IPS-18c (cell line): ENCODE results near the gene SLC25A25.
"Not testable (repeated sequence)": the region's sequence is repeated elsewhere in the genome, so short reads cannot be mapped to it uniquely, and the experiment has no call there.

Experiments used
- H3K4me3 ChIP-seq: 2 replicates; pipeline ENCODE4 v1.7.0; 2013; ENCODE audit warnings: low read depth, mild to moderate bottlenecking, low read length, moderate library complexity; ENCODE audit not compliant: insufficient read depth
- H3K9me3 ChIP-seq: one replicate; pipeline ENCODE4 v1.6.1; 2013; ENCODE audit warnings: mild to moderate bottlenecking, low read length, moderate library complexity; ENCODE audit not compliant: control insufficient read depth, insufficient read depth

SLC25A25 gene

DNA sequence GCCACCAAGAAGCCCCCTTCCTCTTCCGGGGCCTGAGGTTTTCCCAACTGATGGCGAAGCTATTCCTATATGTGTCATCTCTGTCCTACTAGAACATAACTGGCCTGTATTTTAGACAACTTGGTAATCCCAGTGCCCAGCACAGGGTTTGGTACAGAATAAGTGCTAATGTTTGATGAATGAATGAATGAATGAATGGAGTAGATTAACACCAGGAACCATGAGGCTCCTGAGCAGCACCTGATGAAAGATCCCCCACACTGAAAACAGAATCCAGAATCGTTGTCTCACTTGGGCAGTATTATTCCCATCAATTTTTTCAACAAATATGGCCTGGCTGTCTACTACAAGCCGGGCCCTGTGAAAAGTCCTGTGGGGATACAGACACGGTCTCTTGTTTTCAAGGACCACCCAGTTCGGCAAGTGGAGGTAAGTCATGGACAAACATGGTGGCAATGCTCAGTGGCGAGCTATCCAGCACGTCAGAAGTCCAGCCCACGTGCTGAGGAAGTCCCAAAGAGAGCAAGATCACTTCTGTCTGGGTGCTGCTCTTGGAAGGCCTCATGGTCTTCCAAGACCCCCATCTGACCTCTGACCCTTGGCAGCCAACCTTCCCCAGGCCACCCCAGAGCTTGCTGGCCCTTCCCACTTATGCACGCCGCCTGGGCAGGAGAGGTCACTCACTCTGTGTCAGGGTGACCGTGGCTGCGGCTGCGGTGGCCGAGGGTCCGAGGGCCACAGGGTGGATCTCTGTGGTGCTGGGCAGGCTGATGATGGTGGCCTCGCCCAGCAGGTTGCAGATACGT lies 1.9 kb upstream of the SLC25A25 start:
- peak overlapping the region; percentile 36; the same call in 1 of the 2 replicates for H3K4me3 ChIP-seq

DNA sequence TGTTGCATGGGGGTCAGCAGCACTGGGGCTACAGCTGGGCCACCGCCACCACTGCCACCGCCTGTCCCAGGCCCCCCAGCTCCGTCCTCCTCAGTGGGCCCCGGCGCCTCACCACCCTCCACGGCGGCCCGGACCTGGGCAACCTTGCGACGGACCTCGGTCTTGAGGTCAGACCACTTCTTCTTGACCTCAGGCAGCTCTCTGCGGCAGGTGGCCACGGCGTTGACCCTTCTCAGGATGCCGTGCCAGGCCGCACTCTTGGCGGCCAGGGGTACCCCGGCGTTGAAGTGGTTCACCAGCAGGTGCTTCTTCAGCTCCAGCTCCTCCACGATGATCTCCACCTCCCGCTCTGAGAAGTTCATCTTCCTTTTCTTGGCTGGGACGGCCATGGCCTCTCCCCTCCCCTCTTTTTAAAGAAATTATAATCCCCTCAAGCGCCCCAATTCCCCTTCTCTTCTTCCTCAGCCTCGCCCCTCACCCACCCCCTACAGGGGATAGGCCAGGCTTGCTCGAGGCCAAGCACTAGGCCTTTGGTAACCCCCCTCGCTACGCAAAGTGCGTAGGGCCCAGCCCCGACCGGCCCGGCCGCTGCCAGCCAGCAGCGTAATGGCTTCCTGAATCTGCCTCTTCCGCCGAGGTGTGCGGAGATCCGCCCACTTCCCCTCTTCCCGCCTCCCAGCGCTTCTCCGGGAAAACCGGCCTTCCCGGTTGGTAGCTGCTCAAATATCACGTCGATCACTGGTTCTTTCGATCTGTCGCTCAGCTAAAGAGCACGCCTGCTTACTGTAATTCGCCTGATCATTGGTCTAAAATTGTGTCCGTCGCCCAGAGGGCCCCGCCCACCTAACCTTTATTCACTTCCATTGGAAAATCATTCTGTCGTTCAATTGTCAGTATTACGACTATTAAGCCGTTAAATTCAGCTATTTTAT lies 1.1 kb upstream of the SLC25A25 start, which contains the start of gene NAIF1:
Gene NAIF1, minus strand, starts transcription at position 608 of the 932 bp plus-strand sequence. Its CDS starts 219 bp downstream, at position 389.
- Histone ChIP-seq H3K9me3 (no peaks in the 10 kb centered on the region), H3K4me3 (peak within 1 kb of the TSS; percentile 89)

More for the DNA sequence above, 1.9 kb upstream of the SLC25A25 start:
- no peaks in the 10 kb centered on the region for H3K9me3 ChIP-seq

DNA sequence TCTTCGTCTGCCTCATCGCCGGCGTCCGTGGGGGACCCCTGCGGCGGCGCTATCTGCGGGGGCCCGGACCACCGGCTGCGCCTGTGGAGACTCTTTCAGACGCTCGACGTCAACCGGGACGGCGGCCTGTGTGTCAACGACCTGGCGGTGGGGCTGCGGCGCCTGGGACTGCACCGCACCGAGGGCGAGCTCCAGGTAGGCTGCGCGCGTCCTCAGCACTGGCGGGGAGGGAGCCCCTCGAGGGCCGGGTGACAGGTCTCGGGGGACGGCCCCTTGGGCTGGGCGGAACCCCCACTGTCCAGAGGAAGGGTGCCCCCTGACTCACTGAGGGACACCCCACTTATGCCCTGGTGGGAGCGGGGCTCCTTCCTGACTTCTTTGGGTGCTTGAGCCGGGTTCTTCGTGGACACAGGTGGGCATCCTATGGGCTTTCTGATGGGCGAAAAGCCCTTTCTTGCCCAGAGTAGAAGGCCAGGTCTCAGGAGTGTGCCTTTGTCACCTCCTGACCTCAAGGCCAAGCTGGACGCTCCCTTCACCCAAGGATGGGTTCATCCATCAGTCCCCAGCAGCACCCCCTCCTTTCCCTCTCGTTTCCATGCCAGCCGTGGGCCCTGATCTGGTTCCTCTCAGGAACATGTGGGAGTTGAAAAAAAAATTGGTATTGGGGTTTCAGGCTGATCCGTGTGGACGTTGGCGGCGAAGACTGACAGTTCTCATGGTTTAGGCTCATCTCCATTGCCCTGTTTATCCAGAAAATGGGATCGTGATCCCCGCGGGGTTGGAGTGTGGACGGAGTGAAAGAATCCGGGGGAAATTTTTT lies 564 bp downstream of the SLC25A25 start:
- Histone ChIP-seq H3K9me3 (no peaks in the 10 kb centered on the region), H3K4me3 (peak overlapping the region; percentile 88)

DNA sequence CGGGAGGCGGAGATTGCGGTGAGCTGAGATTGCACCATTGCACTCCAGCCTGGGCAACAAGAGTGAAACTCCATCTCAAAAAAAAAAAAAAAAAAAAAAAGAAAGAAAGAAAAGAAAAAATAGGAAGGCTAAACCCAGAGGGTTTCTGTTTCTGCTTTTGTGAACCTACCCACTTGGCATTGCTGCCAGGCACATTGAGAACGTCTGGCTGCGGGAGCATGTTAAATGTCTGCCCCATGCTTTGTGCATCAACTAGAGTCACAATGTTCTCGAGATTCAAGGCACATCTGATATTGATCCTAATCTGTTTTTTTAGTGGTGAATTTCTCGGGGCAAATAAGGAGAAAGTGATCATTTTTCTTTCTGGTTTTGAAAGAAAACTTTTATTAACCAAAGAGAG lies 2.8 kb downstream of the SLC25A25 start:
- Histone ChIP-seq H3K4me3 (no peak overlapping the region), H3K9me3 (no peaks in the 10 kb centered on the region)

DNA sequence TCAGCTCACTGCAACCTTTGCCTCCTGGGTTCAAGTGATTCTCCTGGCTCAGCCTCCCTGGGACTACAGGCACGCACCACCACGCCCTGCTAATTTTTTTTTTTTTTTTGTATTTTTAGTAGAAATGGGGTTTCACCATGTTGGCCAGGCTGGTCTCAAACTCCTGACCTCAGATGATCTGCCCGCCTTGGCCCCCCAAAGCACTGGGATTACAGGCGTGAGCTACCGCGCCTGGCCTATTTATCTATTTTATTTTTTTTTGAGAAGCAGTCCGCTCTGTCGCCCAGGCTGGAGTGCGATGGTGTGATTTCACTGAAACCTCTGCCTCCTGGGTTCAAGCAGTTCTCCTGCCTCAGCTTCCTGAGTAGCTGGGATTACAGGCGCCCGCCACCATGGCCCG lies 3.4 kb downstream of the SLC25A25 start:
- H3K9me3 ChIP-seq, H3K4me3 ChIP-seq: not testable (repeated sequence)

DNA sequence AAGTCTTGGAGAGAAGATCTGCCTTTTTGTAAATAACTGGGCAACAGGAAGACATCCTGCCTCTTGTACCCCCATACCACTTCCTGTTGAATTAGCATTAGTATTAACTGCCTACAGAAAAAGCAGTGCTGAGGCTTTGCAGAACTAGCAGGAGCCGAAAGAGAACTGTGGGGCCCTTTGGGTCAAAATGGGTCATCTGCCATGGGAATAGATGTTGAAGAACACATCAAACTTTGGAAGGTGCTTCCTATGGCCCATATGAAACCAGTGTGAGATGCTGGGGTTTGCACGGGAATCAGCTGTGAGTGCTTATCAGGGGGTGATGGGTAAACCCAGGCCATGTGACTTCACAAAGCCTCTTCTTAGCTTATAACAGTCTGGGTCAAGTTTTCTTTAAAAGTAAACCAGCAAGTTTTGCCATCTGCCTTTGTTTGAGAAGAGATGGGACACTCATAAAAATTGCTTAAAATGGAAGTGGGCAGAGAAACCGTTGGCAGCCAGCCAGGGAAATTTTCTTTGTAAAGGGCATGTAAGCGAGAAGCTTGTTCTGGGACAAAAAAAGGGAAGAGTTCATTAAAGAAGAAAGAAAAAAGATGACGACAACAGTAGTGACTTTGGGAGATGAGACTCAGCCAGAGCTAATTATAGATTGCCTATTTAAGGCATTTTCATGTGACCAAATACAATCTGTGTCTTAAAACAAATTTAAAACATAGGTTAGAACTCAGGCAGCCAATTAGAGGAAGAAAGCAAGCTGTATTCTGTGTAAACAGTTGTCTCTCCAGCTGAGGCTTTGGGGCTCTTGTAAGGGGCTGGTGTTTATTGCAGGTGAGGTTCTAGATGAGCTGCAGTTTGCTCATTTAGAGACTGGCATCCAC lies 4.4 kb downstream of the SLC25A25 start:
- Histone ChIP-seq H3K4me3 (no peak overlapping the region; the same call in 1 of the 2 replicates), H3K9me3 (no peaks in the 10 kb centered on the region)

DNA sequence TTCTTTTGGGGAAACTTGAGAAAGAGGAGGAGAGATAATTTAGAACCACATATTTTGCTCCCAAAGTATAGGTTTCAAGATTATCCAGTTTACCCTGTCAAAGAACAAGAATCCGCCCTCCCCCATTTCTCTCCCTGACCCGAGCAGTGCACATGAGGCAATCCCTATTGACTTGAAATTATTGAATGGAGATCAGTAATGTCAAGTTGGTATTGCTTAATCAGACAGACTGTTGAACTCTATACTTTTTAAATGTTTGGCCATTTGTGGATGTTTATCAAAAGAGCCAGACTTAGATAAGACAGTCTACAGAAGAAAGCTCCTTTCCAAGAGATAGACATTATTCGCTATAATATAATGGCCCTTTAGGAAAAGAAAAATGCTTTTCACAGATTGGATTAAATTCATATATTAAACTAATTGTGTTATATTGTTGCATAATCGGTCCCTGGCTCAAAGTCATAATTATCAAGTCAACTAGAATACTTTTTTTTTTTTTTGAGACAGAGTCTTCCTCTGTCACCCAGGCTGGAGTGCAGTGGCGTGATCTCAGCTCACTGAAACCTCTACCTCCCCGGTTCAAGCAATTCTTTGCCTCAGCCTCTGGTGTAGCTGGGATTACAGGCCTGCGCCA lies 5.3 kb downstream of the SLC25A25 start:
- no peaks in the 10 kb centered on the region for H3K9me3 ChIP-seq
- no peak overlapping the region for H3K4me3 ChIP-seq

DNA sequence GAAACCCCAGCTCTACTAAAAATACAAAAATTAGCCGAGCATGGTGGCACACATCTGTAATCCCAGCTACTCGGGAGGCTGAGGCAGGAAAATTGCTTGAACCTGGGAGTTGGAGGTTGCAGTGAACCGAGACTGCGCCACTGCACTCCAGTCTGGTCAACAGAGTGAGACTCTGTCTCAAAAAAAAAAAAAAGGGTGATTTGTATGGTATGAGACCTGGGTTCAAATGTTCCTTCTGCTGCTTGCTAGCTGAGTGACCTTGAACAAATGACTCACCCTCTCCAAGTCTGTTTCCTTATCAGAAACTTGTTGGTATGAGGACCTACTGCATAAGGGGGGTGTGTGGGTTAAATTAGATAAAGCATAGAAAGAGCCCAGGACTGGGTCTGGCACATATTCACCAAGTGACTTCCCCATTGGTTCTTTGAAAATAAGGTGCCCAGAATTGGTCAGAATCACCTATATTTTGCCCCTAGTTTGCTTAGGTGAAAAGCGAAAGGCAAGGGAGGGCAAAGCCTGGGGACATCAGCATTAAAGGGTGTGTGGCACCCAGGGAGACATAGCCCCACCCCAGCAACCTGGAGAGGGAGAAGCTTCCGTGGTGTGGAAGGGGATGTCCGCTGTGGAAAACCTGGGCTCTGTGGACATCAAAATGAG lies 9.9 kb downstream of the SLC25A25 start:
- Histone ChIP-seq H3K9me3 (no peaks in the 10 kb centered on the region), H3K4me3 (no peak overlapping the region)

DNA sequence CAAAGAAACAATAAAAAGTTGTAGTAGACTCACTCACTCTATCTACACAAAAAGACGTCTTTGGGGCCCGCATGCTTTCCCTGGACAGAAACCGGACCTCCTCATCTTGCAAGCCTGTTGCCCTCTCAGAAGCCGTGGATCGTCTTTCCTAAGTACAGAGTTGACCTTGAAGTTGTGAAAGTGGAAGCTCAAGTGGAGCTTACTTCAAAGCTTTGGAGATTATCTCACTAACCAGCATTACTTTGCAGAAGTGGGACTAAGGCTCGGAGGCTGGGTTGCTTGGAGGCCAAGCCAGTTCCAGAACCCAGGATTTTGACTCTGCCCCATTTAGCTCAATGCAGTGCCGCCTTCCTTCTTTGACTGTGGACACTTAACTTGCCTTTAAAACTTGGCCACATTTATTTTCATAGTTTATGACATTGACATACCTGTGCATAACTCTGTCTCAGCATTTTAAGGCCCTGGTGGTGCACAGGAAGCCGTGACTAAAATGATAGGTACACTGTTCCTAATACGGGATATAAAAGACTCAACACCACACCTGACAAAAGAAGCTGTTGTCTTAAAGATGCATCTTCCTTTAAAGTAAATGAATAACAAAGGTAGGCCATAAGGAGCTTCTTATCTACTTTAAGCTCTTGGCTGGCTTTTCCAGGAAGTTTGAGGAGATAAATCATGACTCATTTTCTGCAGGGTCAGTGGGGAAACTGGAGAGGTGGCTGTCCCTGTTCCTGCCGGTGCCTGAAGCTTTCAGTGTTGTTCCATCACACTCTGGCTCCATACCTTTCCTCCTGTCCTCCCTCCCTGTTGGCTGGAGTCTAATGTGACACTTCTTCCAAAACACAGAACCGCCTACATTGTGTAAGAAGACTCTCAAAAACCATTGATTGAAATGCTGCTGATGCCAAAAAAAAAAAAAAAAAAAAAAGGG lies 10.7 kb downstream of the SLC25A25 start:
- Histone ChIP-seq H3K4me3 (no peak overlapping the region), H3K9me3 (no peaks in the 10 kb centered on the region)

DNA sequence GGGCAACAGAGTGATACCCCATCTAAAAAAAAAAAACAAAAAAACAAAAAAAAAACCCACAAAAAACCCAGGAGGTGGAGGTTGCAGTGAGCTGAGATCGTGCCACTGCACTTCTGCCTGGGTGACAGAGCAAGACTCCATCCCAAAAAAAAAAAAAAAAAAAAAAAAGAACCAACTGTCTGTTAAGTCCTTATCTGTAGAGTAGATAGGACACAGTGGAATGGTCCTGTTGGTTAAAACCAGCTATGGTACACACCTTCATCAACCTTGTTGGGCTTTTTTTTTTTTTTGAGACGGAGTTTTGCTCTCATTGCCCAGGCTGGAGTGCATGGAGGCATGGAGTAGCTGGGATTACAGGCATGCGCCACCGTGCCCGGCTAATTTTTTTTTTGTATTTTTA lies 12.2 kb downstream of the SLC25A25 start:
- H3K4me3 ChIP-seq, result no peak overlapping the region
- H3K9me3 ChIP-seq, result no peaks in the 10 kb centered on the region

DNA sequence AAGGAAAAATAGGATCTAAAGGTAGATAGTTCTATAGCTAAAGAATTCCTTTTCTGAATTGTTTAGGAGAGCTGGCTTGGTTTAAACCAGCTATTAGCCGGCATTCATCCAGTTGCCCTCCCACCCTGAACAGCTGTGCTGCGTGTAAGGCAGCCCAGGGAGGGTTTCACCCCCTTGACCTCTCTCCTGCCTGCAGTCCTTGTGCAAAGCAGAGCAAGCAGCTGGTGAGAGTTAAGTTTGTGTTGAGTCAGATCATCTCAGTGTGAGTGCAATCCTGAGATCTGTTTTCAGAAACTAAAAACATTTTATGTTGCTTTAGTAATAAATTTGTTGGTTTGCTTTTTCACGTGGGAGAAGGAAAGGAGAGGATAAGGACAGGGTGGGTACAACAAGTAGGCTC lies 13.0 kb downstream of the SLC25A25 start:
- Histone ChIP-seq H3K4me3 (no peak overlapping the region), H3K9me3 (no peaks in the 10 kb centered on the region)

DNA sequence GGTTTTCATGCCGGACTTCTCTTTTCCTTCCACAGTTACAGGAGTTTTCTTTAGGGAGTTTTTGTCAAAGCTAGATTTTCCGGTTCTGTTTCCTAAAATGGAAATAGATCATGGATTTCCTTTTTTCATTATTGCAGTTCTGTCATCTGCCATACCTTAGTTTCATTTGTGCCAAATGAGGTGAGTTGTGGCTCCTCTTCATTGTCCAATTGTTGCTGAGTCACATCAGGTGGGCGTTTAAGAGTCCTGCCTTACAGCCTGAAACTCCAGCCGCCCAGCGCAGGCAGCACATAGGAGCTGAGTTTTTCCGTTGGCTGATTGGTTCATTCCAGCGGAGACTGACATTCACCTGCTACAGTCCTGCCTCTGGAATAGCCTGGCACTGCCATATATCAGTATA lies 14.1 kb downstream of the SLC25A25 start:
- H3K9me3 ChIP-seq, result no peaks in the 10 kb centered on the region
- no peak overlapping the region for H3K4me3 ChIP-seq

DNA sequence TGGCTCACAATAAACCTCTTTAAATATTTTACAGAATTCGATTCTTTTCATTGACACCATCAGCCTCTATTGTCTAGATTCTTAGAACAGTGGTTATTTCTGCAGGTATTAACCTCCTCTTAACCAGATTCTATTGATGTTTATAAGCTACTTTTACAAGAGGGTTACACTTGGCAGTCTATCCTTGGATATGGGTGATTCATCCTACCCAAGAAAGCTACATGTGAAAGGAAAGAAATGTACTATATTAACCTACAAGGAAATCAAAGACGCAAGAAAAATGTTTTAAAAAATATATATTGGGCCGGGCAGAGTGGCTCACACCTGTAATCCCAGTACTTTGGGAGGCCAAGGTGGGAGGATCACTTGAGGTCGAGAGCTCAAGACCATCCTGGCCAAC lies 16.7 kb downstream of the SLC25A25 start:
- no peaks in the 10 kb centered on the region for H3K9me3 ChIP-seq
- H3K4me3 ChIP-seq, result no peak overlapping the region

DNA sequence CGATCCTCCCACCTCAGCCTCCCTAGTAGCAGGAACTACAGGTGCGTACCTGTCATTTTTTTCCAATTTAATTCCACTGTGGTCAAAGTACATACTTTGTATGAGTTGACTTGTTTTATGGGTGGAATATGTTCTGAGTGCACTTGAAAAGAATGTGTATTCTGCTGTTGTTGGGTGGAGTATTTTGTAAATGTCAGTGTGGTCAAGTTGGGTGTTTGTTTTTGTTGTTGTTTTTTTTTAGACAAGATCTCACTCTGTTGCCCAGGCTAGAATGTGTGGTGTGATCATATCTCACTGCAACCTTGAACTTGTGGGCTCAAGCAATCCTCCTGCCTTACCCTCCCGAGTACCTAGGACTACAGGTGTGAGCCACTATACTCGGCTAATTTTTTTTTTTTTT lies 17.9 kb downstream of the SLC25A25 start:
- Histone ChIP-seq H3K9me3 (no peaks in the 10 kb centered on the region), H3K4me3 (no peak overlapping the region)

DNA sequence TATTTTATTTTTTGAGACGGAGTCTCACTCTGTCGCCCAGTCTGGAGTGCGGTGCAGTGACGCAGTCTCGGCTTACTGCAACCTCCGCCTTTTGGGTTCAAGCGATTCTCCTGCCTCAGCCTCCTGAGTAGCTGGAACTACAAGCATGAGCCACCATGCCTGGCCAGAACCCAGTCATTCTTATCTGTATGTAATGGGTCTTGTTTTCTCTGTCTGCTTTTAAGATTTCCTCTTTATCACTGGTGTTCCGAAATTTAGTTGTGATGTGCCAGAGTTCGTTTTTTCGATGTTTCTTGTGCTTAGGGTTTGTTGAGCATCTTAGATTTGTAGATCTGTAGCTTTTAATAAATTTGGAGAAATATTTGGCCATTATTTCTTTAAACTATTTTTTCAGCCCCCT lies 19.2 kb downstream of the SLC25A25 start:
- Histone ChIP-seq H3K9me3 (no peaks in the 10 kb centered on the region), H3K4me3 (no peak overlapping the region)
